Nephron (organoid): ENCODE data around the gene MAF.

Source experiments
- H3K27ac Mint-ChIP-seq, 3 experiments: 2 replicates each; pipeline ENCODE4 v1.8.0; 2020; ENCODE audit warnings: mixed read lengths in 3 of 3, mild to moderate bottlenecking in 2 of 3, moderate library complexity in 1 of 3
- H3K27me3 Mint-ChIP-seq: 2 replicates; pipeline ENCODE4 v1.8.0; 2021; ENCODE audit warnings: low read depth, mild to moderate bottlenecking, moderate library complexity, mixed read lengths
- H3K36me3 Mint-ChIP-seq: 2 replicates; pipeline ENCODE4 v1.8.0; 2020; ENCODE audit warnings: low read depth, mixed read lengths
- H3K4me1 Mint-ChIP-seq: 2 replicates; pipeline ENCODE4 v1.8.0; 2020; ENCODE audit warnings: mixed read lengths
- H3K4me3 Mint-ChIP-seq, 3 experiments: 2 replicates each; pipeline ENCODE4 v1.8.0; 2020; ENCODE audit warnings: mild to moderate bottlenecking in 3 of 3, mixed read lengths in 3 of 3, moderate library complexity in 2 of 3
- H3K9me3 Mint-ChIP-seq: 2 replicates; pipeline ENCODE4 v1.8.0; 2020; ENCODE audit warnings: mixed read lengths
- TF ChIP-seq, protein P1 (sequence below), 3 experiments: fragments of 200-600 bp; sonication (generic); IDR thresholded peaks; one replicate each; pipeline ENCODE4 v1.5.0; 2021; ENCODE audit warnings: antibody characterized with exemption in 3 of 3; ENCODE audit not compliant: unreplicated experiment in 3 of 3

The MAF gene

GRCh38 chr16:79623062-79623461 is 22.5 kb upstream of the MAF start:
- Mint-ChIP-seq H3K27ac (no peak overlapping the region), H3K4me3 (no peak overlapping the region), H3K27me3 (no peaks in the 10 kb centered on the region), H3K9me3 (peaks cover 5% of the 10 kb centered on the region), H3K4me1 (no peaks in the 10 kb centered on the region), H3K36me3 (no peaks in the 10 kb centered on the region)
- TF ChIP-seq, protein P1, sequence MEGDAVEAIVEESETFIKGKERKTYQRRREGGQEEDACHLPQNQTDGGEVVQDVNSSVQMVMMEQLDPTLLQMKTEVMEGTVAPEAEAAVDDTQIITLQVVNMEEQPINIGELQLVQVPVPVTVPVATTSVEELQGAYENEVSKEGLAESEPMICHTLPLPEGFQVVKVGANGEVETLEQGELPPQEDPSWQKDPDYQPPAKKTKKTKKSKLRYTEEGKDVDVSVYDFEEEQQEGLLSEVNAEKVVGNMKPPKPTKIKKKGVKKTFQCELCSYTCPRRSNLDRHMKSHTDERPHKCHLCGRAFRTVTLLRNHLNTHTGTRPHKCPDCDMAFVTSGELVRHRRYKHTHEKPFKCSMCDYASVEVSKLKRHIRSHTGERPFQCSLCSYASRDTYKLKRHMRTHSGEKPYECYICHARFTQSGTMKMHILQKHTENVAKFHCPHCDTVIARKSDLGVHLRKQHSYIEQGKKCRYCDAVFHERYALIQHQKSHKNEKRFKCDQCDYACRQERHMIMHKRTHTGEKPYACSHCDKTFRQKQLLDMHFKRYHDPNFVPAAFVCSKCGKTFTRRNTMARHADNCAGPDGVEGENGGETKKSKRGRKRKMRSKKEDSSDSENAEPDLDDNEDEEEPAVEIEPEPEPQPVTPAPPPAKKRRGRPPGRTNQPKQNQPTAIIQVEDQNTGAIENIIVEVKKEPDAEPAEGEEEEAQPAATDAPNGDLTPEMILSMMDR (IDR thresholded peaks at IDR 0.05; ENCODE audit: unreplicated experiment in 3 of 3) = no peak

DNA sequence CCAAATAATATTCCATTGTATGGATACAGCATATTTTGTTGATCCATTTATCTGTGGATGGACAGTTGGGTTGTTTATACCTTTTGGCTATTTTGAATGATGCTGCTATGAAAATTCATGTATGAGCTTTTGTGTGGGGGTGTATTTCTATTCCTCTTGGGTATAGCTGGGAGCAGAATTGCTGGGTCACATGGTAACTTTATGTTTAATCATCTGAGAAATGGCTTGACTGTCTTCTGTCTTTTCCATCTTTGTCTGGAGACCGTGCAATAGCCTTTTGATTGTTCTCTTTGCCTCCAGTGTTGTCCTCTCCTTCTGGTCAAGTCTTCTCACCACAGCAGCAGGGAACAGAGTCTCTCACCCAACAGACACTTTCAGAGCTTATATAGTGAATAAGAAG is 20.5 kb upstream of the MAF start:
- H3K36me3 Mint-ChIP-seq = no peaks in the 10 kb centered on the region
- no peak overlapping the region for H3K4me3 Mint-ChIP-seq
- no peaks in the 10 kb centered on the region for H3K27me3 Mint-ChIP-seq
- H3K9me3 Mint-ChIP-seq = peaks cover 5% of the 10 kb centered on the region
- no peaks in the 10 kb centered on the region for H3K4me1 Mint-ChIP-seq
- TF ChIP-seq, protein P1 (IDR thresholded peaks at IDR 0.05; ENCODE audit: unreplicated experiment in 3 of 3) = no peak
- H3K27ac Mint-ChIP-seq = no peak overlapping the region

GRCh38 chr16:79618692-79619050 is 18.1 kb upstream of the MAF start:
- Mint-ChIP-seq H3K36me3 (no peaks in the 10 kb centered on the region), H3K9me3 (peaks cover 5% of the 10 kb centered on the region), H3K4me3 (no peak overlapping the region), H3K4me1 (no peaks in the 10 kb centered on the region), H3K27me3 (no peaks in the 10 kb centered on the region), H3K27ac (no peak overlapping the region)
- TF ChIP-seq, protein P1 (IDR thresholded peaks at IDR 0.05; ENCODE audit: unreplicated experiment in 3 of 3) = no peak

DNA sequence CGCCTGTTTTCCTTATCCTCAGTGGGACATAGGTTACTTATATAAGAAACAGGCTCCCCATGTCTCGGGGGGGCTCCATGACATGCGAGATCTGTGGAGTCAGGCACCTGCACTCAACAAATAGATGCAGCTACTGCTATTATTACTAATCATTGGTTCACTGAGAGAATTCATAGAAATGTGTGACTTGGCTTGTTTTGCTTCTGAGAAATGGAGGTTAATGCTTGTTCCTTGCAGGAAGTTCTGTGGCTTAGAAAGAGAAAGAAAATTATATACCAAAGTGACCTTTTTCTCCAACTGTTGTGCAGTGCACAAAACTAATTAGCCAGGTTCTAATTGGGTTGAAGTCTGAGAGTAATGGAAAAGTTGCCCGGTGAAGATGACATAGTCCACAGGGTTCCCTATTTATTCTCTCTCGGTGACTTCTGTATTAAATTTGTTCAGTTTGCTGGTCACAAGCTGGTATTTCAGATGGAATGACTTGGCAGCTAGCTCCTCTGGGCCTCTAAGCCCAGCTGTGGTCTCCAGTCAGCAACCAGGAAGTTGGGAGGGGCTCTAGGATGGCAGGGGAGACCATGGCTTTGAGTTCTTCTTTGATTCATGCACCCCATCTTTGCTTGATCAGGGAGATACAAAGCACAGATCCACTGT is 17.6 kb upstream of the MAF start:
- H3K4me3 Mint-ChIP-seq = no peak overlapping the region
- H3K36me3 Mint-ChIP-seq = no peaks in the 10 kb centered on the region
- no peaks in the 10 kb centered on the region for H3K27me3 Mint-ChIP-seq
- peaks cover 5% of the 10 kb centered on the region for H3K9me3 Mint-ChIP-seq
- no peaks in the 10 kb centered on the region for H3K4me1 Mint-ChIP-seq
- TF ChIP-seq, protein P1 (IDR thresholded peaks at IDR 0.05; ENCODE audit: unreplicated experiment in 3 of 3) = no peak
- H3K27ac Mint-ChIP-seq = no peak overlapping the region

DNA sequence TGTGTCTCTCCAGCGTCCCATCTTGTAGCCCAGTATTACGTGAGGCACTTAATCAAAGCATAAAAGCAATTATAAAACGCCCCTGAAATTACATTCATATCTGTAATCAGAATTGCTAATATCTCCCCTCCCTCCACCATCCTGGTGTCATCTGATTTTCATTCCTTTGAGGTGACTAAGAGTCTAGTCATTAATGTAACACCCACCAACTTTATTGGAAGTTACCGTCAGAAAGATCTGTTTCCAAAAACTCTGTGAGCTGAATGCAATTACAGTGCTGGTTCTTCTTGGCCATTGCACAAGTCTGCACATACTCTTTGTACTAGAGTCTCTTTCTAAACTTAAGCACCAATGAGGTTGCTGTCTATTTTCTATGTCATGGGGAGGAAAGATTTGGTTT is 12.5 kb upstream of the MAF start:
- no peaks in the 10 kb centered on the region for H3K9me3 Mint-ChIP-seq
- no peak overlapping the region for H3K4me3 Mint-ChIP-seq
- H3K27ac Mint-ChIP-seq = no peak overlapping the region
- no peaks in the 10 kb centered on the region for H3K36me3 Mint-ChIP-seq
- TF ChIP-seq, protein P1 (IDR thresholded peaks at IDR 0.05; ENCODE audit: unreplicated experiment in 3 of 3) = no peak
- no peaks in the 10 kb centered on the region for H3K4me1 Mint-ChIP-seq
- no peaks in the 10 kb centered on the region for H3K27me3 Mint-ChIP-seq

- H3K27me3 Mint-ChIP-seq = peaks cover 4% of the 10 kb centered on the region
- H3K9me3 Mint-ChIP-seq = no peaks in the 10 kb centered on the region
- H3K27ac Mint-ChIP-seq = no peak overlapping the region
- H3K4me3 Mint-ChIP-seq = no peak overlapping the region
- TF ChIP-seq, protein P1 (IDR thresholded peaks at IDR 0.05; ENCODE audit: unreplicated experiment in 3 of 3) = no peak
- H3K36me3 Mint-ChIP-seq = no peaks in the 10 kb centered on the region
- peaks cover 7% of the 10 kb centered on the region for H3K4me1 Mint-ChIP-seq
Observed at GRCh38 chr16:79612207-79612606, 11.7 kb upstream of the MAF start.
